ENCODE measurements around the gene UROC1. TPM values are rescaled to one million over a fixed set of nuclear protein-coding genes. Genes with fewer than 3 reads are reported as not detected.

Gene UROC1
- total RNA-seq, 2 donors from 2014 or later = not detected

GRCh38 chr3:126543457-126544061 lies 26.0 kb upstream of the UROC1 start:
- Histone ChIP-seq H3K9me3 (no peaks in the 10 kb centered on the region), H3K27me3 (no peaks in the 10 kb centered on the region), H3K4me3 (no peak overlapping the region), H3K36me3 (replicated peaks in 1 of 2; ENCODE audit: insufficient read depth in 1 of 2, low read depth in 2 of 2) (no peaks in the 10 kb centered on the region), H3K4me1 (no peaks in the 10 kb centered on the region), H3K27ac (no peak overlapping the region)
- ATAC-seq (no peak), DNase-seq (peak in 1 of 4 donors; percentile 4)
- 82 to 83% methylated on average over 2 of the region's 2 CpGs for WGBS, 2 donors
- TF ChIP-seq POLR2A (IDR thresholded peaks at IDR 0.05) (no peak), CTCF (IDR thresholded peaks at IDR 0.05) (no peak)
- intact Hi-C loops (cut with DNase I) = no loop called here

- ATAC-seq (no peak), DNase-seq (peak in 3 of 4 donors; percentile 4 to 9 (median 9))
- Histone ChIP-seq H3K4me1 (no peaks in the 10 kb centered on the region), H3K9me3 (no peaks in the 10 kb centered on the region), H3K4me3 (no peak overlapping the region), H3K27ac (no peak overlapping the region), H3K36me3 (replicated peaks in 1 of 2; ENCODE audit: insufficient read depth in 1 of 2, low read depth in 2 of 2) (no peaks in the 10 kb centered on the region), H3K27me3 (no peaks in the 10 kb centered on the region)
- TF ChIP-seq CTCF (IDR thresholded peaks at IDR 0.05) (no peak), POLR2A (IDR thresholded peaks at IDR 0.05) (no peak)
- intact Hi-C loops (cut with DNase I) = no loop called here
- WGBS, 2 donors = 81 to 83% methylated on average over 36 to 51 of the region's 57 CpGs
Observed at GRCh38 chr3:126542340-126543241, 25.0 kb upstream of the UROC1 start.

GRCh38 chr3:126541628-126542339 lies 24.2 kb upstream of the UROC1 start:
- ATAC-seq = no peak
- peak in 2 of 4 donors; percentile 2 to 6 for DNase-seq
- no peaks in the 10 kb centered on the region for H3K27me3 ChIP-seq
- H3K36me3 ChIP-seq (replicated peaks in 1 of 2; ENCODE audit: insufficient read depth in 1 of 2, low read depth in 2 of 2) = no peaks in the 10 kb centered on the region
- H3K9me3 ChIP-seq = no peaks in the 10 kb centered on the region
- intact Hi-C loops (cut with DNase I) = no loop called here
- WGBS, 2 donors = 47 to 48% methylated on average over 54 to 70 of the region's 101 CpGs
- H3K27ac ChIP-seq = no peak overlapping the region
- TF ChIP-seq CTCF (IDR thresholded peaks at IDR 0.05) (no peak), POLR2A (IDR thresholded peaks at IDR 0.05) (no peak)
- H3K4me3 ChIP-seq = no peak overlapping the region
- no peaks in the 10 kb centered on the region for H3K4me1 ChIP-seq

- DNase-seq = peak in 2 of 4 donors; percentile 0 to 4
- intact Hi-C loops (cut with DNase I) = no loop called here
- TF ChIP-seq CTCF (IDR thresholded peaks at IDR 0.05) = no peak
Observed at GRCh38 chr3:126540951-126541627, 23.5 kb upstream of the UROC1 start.

More at GRCh38 chr3:126540951-126541627, 23.5 kb upstream of the UROC1 start:
- H3K4me1 ChIP-seq = no peaks in the 10 kb centered on the region
- WGBS, 2 donors = 58 to 72% methylated on average over 22 to 24 of the region's 24 CpGs
- H3K9me3 ChIP-seq = no peaks in the 10 kb centered on the region
- H3K27me3 ChIP-seq = no peaks in the 10 kb centered on the region
- no peak overlapping the region for H3K27ac ChIP-seq
- H3K4me3 ChIP-seq = no peak overlapping the region
- ATAC-seq = no peak
- H3K36me3 ChIP-seq (replicated peaks in 1 of 2; ENCODE audit: insufficient read depth in 1 of 2, low read depth in 2 of 2) = no peaks in the 10 kb centered on the region

Data from body of pancreas (tissue), 4 donors.